Prostate gland (tissue), 2 donors: ENCODE data around the gene TMA7B.

Source experiments
- POLR2AphosphoS5 ChIP-seq: sonication (generic); formaldehyde crosslinking; IDR thresholded peaks from one replicate; pipeline ENCODE4 v1.6.1; 2017; ENCODE audit warnings: antibody characterized with exemption
- TF ChIP-seq, protein P1 (sequence below), 4 experiments: fragments of 200-600 bp in 2 of 4; fragments of 450-650 bp in 2 of 4; sonication (generic) in 2 of 4; IDR thresholded peaks; 1 replicate in 3 of 4; 2 replicates in 1 of 4; pipeline ENCODE4 v1.5.1; 2016 to 2019; ENCODE audit warnings: antibody characterized with exemption in 4 of 4, mild to moderate bottlenecking in 2 of 4, moderate library complexity in 2 of 4

DNA sequence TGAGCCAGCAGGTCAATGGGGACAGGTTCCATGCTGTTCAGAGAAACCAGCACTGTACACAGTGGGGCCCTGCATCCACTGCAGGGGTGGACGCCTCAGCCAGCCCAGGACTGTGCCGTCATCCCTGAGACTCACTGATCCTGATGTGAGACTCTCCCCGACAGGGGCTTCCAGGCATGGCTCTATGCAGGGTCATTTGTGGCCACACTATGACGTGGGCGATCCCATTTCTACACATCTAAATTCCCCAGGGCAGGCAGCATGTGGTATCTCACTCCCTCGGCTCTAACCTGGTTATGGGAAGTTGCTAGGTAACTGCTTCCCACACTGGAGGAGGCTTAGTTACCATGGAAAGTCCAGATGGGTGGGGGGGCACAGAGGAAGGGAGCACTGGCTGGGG lies 20.4 kb downstream of the TMA7B start:
- TF ChIP-seq, protein P1, sequence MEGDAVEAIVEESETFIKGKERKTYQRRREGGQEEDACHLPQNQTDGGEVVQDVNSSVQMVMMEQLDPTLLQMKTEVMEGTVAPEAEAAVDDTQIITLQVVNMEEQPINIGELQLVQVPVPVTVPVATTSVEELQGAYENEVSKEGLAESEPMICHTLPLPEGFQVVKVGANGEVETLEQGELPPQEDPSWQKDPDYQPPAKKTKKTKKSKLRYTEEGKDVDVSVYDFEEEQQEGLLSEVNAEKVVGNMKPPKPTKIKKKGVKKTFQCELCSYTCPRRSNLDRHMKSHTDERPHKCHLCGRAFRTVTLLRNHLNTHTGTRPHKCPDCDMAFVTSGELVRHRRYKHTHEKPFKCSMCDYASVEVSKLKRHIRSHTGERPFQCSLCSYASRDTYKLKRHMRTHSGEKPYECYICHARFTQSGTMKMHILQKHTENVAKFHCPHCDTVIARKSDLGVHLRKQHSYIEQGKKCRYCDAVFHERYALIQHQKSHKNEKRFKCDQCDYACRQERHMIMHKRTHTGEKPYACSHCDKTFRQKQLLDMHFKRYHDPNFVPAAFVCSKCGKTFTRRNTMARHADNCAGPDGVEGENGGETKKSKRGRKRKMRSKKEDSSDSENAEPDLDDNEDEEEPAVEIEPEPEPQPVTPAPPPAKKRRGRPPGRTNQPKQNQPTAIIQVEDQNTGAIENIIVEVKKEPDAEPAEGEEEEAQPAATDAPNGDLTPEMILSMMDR (IDR thresholded peaks at IDR 0.05), result no peak
- no peak for TF ChIP-seq POLR2AphosphoS5
